ENCODE data around the gene MPRIP. TPM values are rescaled to one million over a fixed set of nuclear protein-coding genes. Genes with fewer than 3 reads are reported as not detected.

MPRIP gene
- total RNA-seq, 4 donors from 2014 or later = 141 to 305 (median 291) TPM

GRCh38 chr17:17050346-17051345 is 8.4 kb downstream of the MPRIP start:
- TF ChIP-seq CTCF (IDR thresholded peaks at IDR 0.05) (no peak), POLR2A (IDR thresholded peaks at IDR 0.05) (no peak)
- Histone ChIP-seq H3K27ac (peak overlapping the region in 1 of 4 donors; percentile 89), H3K27me3 (no peaks in the 10 kb centered on the region), H3K36me3 (no peaks in the 10 kb centered on the region), H3K4me3 (no peak overlapping the region), H3K4me1 (peaks cover 7 to 66% (median 15%) of the 10 kb centered on the region in 4 donors), H3K9me3 (no peaks in the 10 kb centered on the region)
- peak in 1 of 3 donors; percentile 34 for DNase-seq

- no peak overlapping the region for H3K4me3 ChIP-seq
- peaks cover 7 to 67% (median 15%) of the 10 kb centered on the region in 4 donors for H3K4me1 ChIP-seq
- peak overlapping the region in 3 of 4 donors; percentile 64 to 89 (median 78) for H3K27ac ChIP-seq
- peak in 1 of 3 donors; percentile 24 for DNase-seq
- TF ChIP-seq POLR2A (IDR thresholded peaks at IDR 0.05) (no peak), CTCF (IDR thresholded peaks at IDR 0.05) (no peak)
- H3K9me3 ChIP-seq = no peaks in the 10 kb centered on the region
- H3K36me3 ChIP-seq = no peaks in the 10 kb centered on the region
- H3K27me3 ChIP-seq = no peaks in the 10 kb centered on the region
Measured at GRCh38 chr17:17051380-17051779, 9.1 kb downstream of the MPRIP start.

- H3K4me3 ChIP-seq = no peak overlapping the region
Measured at GRCh38 chr17:17051791-17052461, 9.7 kb downstream of the MPRIP start.

GRCh38 chr17:17052462-17053221 is 10.4 kb downstream of the MPRIP start:
- Histone ChIP-seq H3K27me3 (no peaks in the 10 kb centered on the region), H3K4me1 (peaks cover 7 to 62% (median 14%) of the 10 kb centered on the region in 4 donors), H3K4me3 (no peak overlapping the region), H3K9me3 (no peaks in the 10 kb centered on the region), H3K36me3 (peaks cover 0 to 2% (median 0%) of the 10 kb centered on the region in 3 donors), H3K27ac (peak overlapping the region in 3 of 4 donors; percentile 64 to 89 (median 78))
- peak in 1 of 3 donors; percentile 58 for DNase-seq
- TF ChIP-seq CTCF (IDR thresholded peaks at IDR 0.05) (no peak), POLR2A (IDR thresholded peaks at IDR 0.05) (no peak)

More at GRCh38 chr17:17051791-17052461, 9.7 kb downstream of the MPRIP start:
- peak in 2 of 3 donors; percentile 72 to 74 for DNase-seq
- H3K4me1 ChIP-seq = peaks cover 7 to 65% (median 15%) of the 10 kb centered on the region in 4 donors
- H3K27ac ChIP-seq = peak overlapping the region in 3 of 4 donors; percentile 64 to 89 (median 78)
- H3K36me3 ChIP-seq = no peaks in the 10 kb centered on the region
- no peak for TF ChIP-seq CTCF (IDR thresholded peaks at IDR 0.05)
- TF ChIP-seq POLR2A (IDR thresholded peaks at IDR 0.05) = no peak
- no peaks in the 10 kb centered on the region for H3K9me3 ChIP-seq
- no peaks in the 10 kb centered on the region for H3K27me3 ChIP-seq

Measured in Peyer's patch (tissue), 4 donors.